Endodermal cell (in vitro differentiated cells): ENCODE data around the gene GEMIN8. TPM values are rescaled to one million over a fixed set of nuclear protein-coding genes. Genes with fewer than 3 reads are reported as not detected.

ENCODE experiments used
- DNase-seq: peaks from one replicate; pipeline ENCODE4 v3.0.0-alpha.2; 2017
- H3K27ac ChIP-seq: 2 replicates; pipeline ENCODE4 v1.5.1; 2013; ENCODE audit warnings: mild to moderate bottlenecking, low read depth, low read length, moderate library complexity
- H3K27me3 ChIP-seq: 2 replicates; pipeline ENCODE4 v1.6.1; 2013; ENCODE audit warnings: mild to moderate bottlenecking, low read length, moderate library complexity; ENCODE audit not compliant: insufficient read depth, control insufficient read depth, poor library complexity, severe bottlenecking
- H3K36me3 ChIP-seq: 2 replicates; pipeline ENCODE4 v1.7.0; 2013; ENCODE audit warnings: mild to moderate bottlenecking, low read length, moderate library complexity; ENCODE audit not compliant: control insufficient read depth, insufficient read depth
- H3K4me1 ChIP-seq: one replicate; pipeline ENCODE4 v1.7.0; 2013; ENCODE audit warnings: low read length; ENCODE audit not compliant: control insufficient read depth, insufficient read depth
- H3K4me3 ChIP-seq: 2 replicates; pipeline ENCODE4 v1.5.1; 2013; ENCODE audit warnings: mild to moderate bottlenecking, low read length, moderate library complexity
- H3K9ac ChIP-seq: 2 replicates; pipeline ENCODE4 v1.6.1; 2013; ENCODE audit warnings: mild to moderate bottlenecking, low read length, moderate library complexity; ENCODE audit not compliant: poor library complexity, severe bottlenecking; ENCODE audit errors: extremely low read depth
- H3K9me3 ChIP-seq: 2 replicates; pipeline ENCODE4 v1.6.1; 2013; ENCODE audit warnings: mild to moderate bottlenecking, low read length, moderate library complexity; ENCODE audit not compliant: control insufficient read depth
- H3K27ac Mint-ChIP-seq: 2 replicates; pipeline ENCODE4 v1.8.0; 2020; ENCODE audit warnings: mixed read lengths
- H3K27me3 Mint-ChIP-seq: 2 replicates; pipeline ENCODE4 v1.8.0; 2021; ENCODE audit warnings: mild to moderate bottlenecking, mixed read lengths; ENCODE audit not compliant: insufficient read depth
- H3K36me3 Mint-ChIP-seq: 2 replicates; pipeline ENCODE4 v1.8.0; 2020; ENCODE audit warnings: low read depth, mixed read lengths
- H3K4me1 Mint-ChIP-seq: 2 replicates; pipeline ENCODE4 v1.8.0; 2020; ENCODE audit warnings: mixed read lengths
- H3K4me3 Mint-ChIP-seq: 2 replicates; pipeline ENCODE4 v1.8.0; 2020; ENCODE audit warnings: mild to moderate bottlenecking, moderate library complexity, mixed read lengths
- H3K9me3 Mint-ChIP-seq: 2 replicates; pipeline ENCODE4 v1.8.0; 2020; ENCODE audit warnings: mild to moderate bottlenecking, mixed read lengths
- WGBS, 2 experiments: methylation state at CpG; one replicate each; pipeline versions ENCODE4 v1.1.5 to v1.1.7; 2013; ENCODE audit warnings: missing lambda C conversion rate in 2 of 2, mixed read lengths in 1 of 2; ENCODE audit not compliant: insufficient coverage in 1 of 2, insufficient read length in 1 of 2; 5-methylcytosine and 5-hydroxymethylcytosine counted together
- total RNA-seq, 2 donors: library from RNA; stranded (reverse); fragmentation: NEBNext Ultra II Directional in 1 of 2; extraction: Animal tissue kit (Norgen Biotek cat#: 25700) in 1 of 2; gene quantifications; 2 replicates in 1 of 2; 3 replicates in 1 of 2; pipeline ENCODE4 v1.2.1, GENCODE V29; 2021
- TF ChIP-seq, protein P1 (sequence below): fragments of 200-600 bp; sonication (generic); conservative IDR thresholded peaks from 2 replicates; pipeline ENCODE4 v1.5.0; 2021; ENCODE audit warnings: antibody characterized with exemption, mild to moderate bottlenecking

The GEMIN8 gene
- total RNA-seq, 2 donors from 2014 or later: 18.2 to 23.6 TPM

DNA sequence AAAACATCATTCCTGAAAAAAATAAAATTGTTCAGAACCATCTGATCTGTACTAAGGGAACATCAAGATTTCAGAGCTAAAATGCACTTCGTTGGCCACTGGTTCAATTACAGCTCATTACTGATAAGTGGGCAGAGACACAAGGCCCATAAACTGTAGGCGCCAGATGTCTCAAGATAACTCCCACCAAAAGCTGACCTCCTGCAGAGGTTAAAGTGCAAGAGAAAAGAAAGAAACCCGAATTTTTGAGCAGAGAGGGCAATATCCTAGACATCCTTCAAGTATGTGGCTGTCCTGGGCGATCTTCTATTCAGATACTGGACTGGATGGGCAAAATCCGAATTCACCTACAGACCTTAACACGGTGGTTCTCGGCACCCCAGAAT lies 660 bp downstream of the GEMIN8 start:
- Histone ChIP-seq H3K27me3 (no peaks in the 10 kb centered on the region), H3K27ac (peak overlapping the region; percentile 86), H3K4me1 (no peaks in the 10 kb centered on the region), H3K9me3 (no peaks in the 10 kb centered on the region), H3K36me3 (no peaks in the 10 kb centered on the region), H3K9ac (peak overlapping the region; percentile 57), H3K4me3 (peak overlapping the region; percentile 88)
- no peak for DNase-seq
- Mint-ChIP-seq H3K4me1 (peaks cover 18% of the 10 kb centered on the region), H3K36me3 (no peaks in the 10 kb centered on the region), H3K4me3 (peak overlapping the region; percentile 60), H3K27me3 (no peaks in the 10 kb centered on the region), H3K9me3 (peaks cover 40% of the 10 kb centered on the region), H3K27ac (peak overlapping the region; percentile 85)
- TF ChIP-seq, protein P1, sequence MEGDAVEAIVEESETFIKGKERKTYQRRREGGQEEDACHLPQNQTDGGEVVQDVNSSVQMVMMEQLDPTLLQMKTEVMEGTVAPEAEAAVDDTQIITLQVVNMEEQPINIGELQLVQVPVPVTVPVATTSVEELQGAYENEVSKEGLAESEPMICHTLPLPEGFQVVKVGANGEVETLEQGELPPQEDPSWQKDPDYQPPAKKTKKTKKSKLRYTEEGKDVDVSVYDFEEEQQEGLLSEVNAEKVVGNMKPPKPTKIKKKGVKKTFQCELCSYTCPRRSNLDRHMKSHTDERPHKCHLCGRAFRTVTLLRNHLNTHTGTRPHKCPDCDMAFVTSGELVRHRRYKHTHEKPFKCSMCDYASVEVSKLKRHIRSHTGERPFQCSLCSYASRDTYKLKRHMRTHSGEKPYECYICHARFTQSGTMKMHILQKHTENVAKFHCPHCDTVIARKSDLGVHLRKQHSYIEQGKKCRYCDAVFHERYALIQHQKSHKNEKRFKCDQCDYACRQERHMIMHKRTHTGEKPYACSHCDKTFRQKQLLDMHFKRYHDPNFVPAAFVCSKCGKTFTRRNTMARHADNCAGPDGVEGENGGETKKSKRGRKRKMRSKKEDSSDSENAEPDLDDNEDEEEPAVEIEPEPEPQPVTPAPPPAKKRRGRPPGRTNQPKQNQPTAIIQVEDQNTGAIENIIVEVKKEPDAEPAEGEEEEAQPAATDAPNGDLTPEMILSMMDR: no peak
- 0 to 5% methylated on average over 2 to 7 of the region's 7 CpGs for WGBS, 2 experiments

DNA sequence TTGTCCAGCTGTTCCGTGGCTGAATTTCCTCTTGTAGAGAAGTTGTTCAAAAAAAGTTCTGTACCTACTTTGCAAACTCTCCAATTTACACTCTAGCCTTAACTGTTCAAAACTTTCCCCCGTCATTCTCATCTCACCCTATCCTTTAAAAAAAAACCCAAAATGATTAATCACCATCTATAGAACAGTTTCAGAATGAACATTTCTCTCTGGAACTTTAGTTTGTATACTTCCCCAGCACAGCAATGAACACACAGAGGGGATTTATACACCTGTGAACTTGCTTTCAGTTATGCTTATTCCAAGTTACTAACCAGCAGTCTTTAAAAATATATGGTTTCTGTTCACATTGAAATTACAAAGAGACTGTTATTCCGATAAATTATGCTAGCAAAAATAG lies 1.2 kb downstream of the GEMIN8 start:
- H3K4me1 Mint-ChIP-seq: peaks cover 18% of the 10 kb centered on the region
- H3K4me3 ChIP-seq: peak overlapping the region; percentile 88
- H3K27ac Mint-ChIP-seq: no peak overlapping the region
- no peaks in the 10 kb centered on the region for H3K27me3 Mint-ChIP-seq
- H3K27me3 ChIP-seq: no peaks in the 10 kb centered on the region
- H3K9me3 Mint-ChIP-seq: peaks cover 37% of the 10 kb centered on the region
- TF ChIP-seq, protein P1: no peak
- 80% methylated on average over 3 of the region's 3 CpGs; no CpG with 5 or more reads in 1 of the 2 experiments for WGBS, 2 experiments
- no peaks in the 10 kb centered on the region for H3K36me3 Mint-ChIP-seq
- H3K9me3 ChIP-seq: no peaks in the 10 kb centered on the region
- H3K9ac ChIP-seq: peak overlapping the region; percentile 57
- no peaks in the 10 kb centered on the region for H3K36me3 ChIP-seq
- no peaks in the 10 kb centered on the region for H3K4me1 ChIP-seq
- no peak for DNase-seq
- peak overlapping the region; percentile 60 for H3K4me3 Mint-ChIP-seq
- no peak overlapping the region for H3K27ac ChIP-seq

DNA sequence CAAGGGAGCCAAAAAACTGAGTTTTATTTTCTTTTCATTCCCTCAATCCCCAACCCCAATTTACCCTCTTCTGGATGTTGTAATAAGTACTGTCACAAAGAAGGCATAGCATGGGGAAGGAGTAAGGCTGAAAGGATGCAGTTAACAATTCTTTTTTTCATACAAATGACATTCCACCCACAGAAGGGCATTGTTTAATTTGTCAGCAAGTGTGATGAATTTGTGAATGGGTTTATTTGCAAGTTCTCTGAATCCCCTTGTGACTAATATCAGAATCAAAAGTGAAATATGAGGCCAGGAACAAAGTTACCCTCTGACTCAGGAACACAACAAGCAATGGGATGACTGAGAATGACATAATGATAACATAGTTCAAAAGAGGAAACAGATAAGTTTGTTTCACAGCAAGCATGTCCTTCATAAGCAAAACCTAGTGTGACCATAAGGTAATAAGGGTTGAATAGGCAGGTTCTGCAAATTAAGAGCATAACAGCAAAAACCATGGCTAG lies 2.1 kb downstream of the GEMIN8 start:
- H3K4me3 ChIP-seq: peak overlapping the region; percentile 88
- H3K27ac ChIP-seq: peak overlapping the region; percentile 57
- Mint-ChIP-seq H3K27me3 (no peaks in the 10 kb centered on the region), H3K9me3 (peaks cover 36% of the 10 kb centered on the region), H3K4me1 (peaks cover 18% of the 10 kb centered on the region), H3K36me3 (no peaks in the 10 kb centered on the region), H3K27ac (no peak overlapping the region), H3K4me3 (no peak overlapping the region)
- DNase-seq: no peak
- no peaks in the 10 kb centered on the region for H3K4me1 ChIP-seq
- no peak overlapping the region for H3K9ac ChIP-seq
- no peaks in the 10 kb centered on the region for H3K27me3 ChIP-seq
- TF ChIP-seq, protein P1: no peak
- no peaks in the 10 kb centered on the region for H3K9me3 ChIP-seq
- H3K36me3 ChIP-seq: no peaks in the 10 kb centered on the region
